Measurements from ENCODE around the gene STRIP1. TPM values are rescaled to one million over a fixed set of nuclear protein-coding genes. Genes with fewer than 3 reads are reported as not detected.

Gene STRIP1
- total RNA-seq, 1 donor from 2014 or later = 77.3 TPM

GRCh38 chr1:110048923-110049601 is 14.6 kb downstream of the STRIP1 start:
- Mint-ChIP-seq H3K27me3 (no peaks in the 10 kb centered on the region), H3K4me3 (no peak overlapping the region), H3K9me3 (no peaks in the 10 kb centered on the region), H3K27ac (no peak overlapping the region), H3K36me3 (ENCODE audit: low read depth) (peaks cover 89% of the 10 kb centered on the region), H3K4me1 (no peaks in the 10 kb centered on the region)
- TF ChIP-seq CTCF (IDR thresholded peaks at IDR 0.05) = no peak
- no peak for ATAC-seq (ENCODE audit: low read depth)
- CTCF ChIA-PET = no interaction called here
- intact Hi-C loops (cut with micrococcal nuclease) = no loop called here
- POLR2A ChIA-PET = interaction anchor here (0.7 kb wide), 1 partner anchor 12 kb away, joined by 3 read pairs; no protein-coding TSS in a partner anchor
- no peak for DNase-seq

GRCh38 chr1:110049801-110050601 is 15.6 kb downstream of the STRIP1 start:
- POLR2A ChIA-PET = interaction anchor here (0.7 to 1.0 kb wide), 2 partner anchors 11 to 14 kb away, joined by 3 read pairs; no protein-coding TSS in a partner anchor
- H3K27ac Mint-ChIP-seq = no peak overlapping the region

GRCh38 chr1:110050602-110051261 is 16.3 kb downstream of the STRIP1 start:
- Mint-ChIP-seq H3K27me3 (no peaks in the 10 kb centered on the region), H3K4me3 (no peak overlapping the region), H3K9me3 (no peaks in the 10 kb centered on the region), H3K27ac (no peak overlapping the region), H3K4me1 (no peaks in the 10 kb centered on the region), H3K36me3 (ENCODE audit: low read depth) (peaks cover 95% of the 10 kb centered on the region)
- intact Hi-C loops (cut with micrococcal nuclease) = no loop called here
- ChIA-PET CTCF (interaction anchor here (0.6 to 7.3 kb wide), 3 partner anchors 9 to 53 kb away, joined by 3 to 78 read pairs (median 10); no protein-coding TSS in a partner anchor), POLR2A (interaction anchor here (1.0 kb wide), 1 partner anchor 14 kb away, joined by 3 read pairs; no protein-coding TSS in a partner anchor)
- no peak for TF ChIP-seq CTCF (IDR thresholded peaks at IDR 0.05)
- DNase-seq (no peak), ATAC-seq (ENCODE audit: low read depth) (no peak)

More at GRCh38 chr1:110049801-110050601, 15.6 kb downstream of the STRIP1 start:
- H3K4me1 Mint-ChIP-seq = no peaks in the 10 kb centered on the region
- no peak for TF ChIP-seq CTCF (IDR thresholded peaks at IDR 0.05)
- no peaks in the 10 kb centered on the region for H3K27me3 Mint-ChIP-seq
- no peak overlapping the region for H3K4me3 Mint-ChIP-seq
- peaks cover 94% of the 10 kb centered on the region for H3K36me3 Mint-ChIP-seq (ENCODE audit: low read depth)
- intact Hi-C loops (cut with micrococcal nuclease) = no loop called here
- CTCF ChIA-PET = interaction anchor here (2.3 to 7.3 kb wide), 2 partner anchors 10 to 54 kb away, joined by 10 to 78 read pairs; no protein-coding TSS in a partner anchor
- no peaks in the 10 kb centered on the region for H3K9me3 Mint-ChIP-seq
- DNase-seq (no peak), ATAC-seq (ENCODE audit: low read depth) (no peak)

- Mint-ChIP-seq H3K27ac (no peak overlapping the region), H3K4me3 (no peak overlapping the region), H3K4me1 (no peaks in the 10 kb centered on the region), H3K27me3 (no peaks in the 10 kb centered on the region), H3K9me3 (no peaks in the 10 kb centered on the region), H3K36me3 (ENCODE audit: low read depth) (peaks cover 95% of the 10 kb centered on the region)
- ChIA-PET POLR2A (interaction anchor here (1.0 kb wide), 1 partner anchor 15 kb away, joined by 3 read pairs; no protein-coding TSS in a partner anchor), CTCF (interaction anchor here (0.6 to 7.3 kb wide), 7 partner anchors 9 to 409 kb away, joined by 3 to 78 read pairs (median 4); partner anchors contain the start of genes AHCYL1 and STRIP1)
- no peak for TF ChIP-seq CTCF (IDR thresholded peaks at IDR 0.05)
- DNase-seq = no peak
- no peak for ATAC-seq (ENCODE audit: low read depth)
- intact Hi-C loops (cut with micrococcal nuclease) = no loop called here
These were observed 16.8 kb downstream of the STRIP1 start for GRCh38 chr1:110051262-110051648.

Measured in activated B cell treated with CpG ODN at 0.5 μM for 24 hours (primary cell).